NT2/D1 (cell line): ENCODE data around the gene XPNPEP2.

ENCODE experiments used
- SUZ12 ChIP-seq: IDR thresholded peaks from 2 replicates; pipeline ENCODE4 v1.6.1; 2011; ENCODE audit not compliant: insufficient read length, insufficient read depth; ENCODE audit errors: extremely low read depth
- ZNF274 ChIP-seq: IDR thresholded peaks from 2 replicates; pipeline ENCODE4 v1.6.1; 2011; ENCODE audit warnings: mild to moderate bottlenecking, low read depth, low read length

- no peak for TF ChIP-seq ZNF274
- TF ChIP-seq SUZ12: no peak
These were observed 59.7 kb downstream of the XPNPEP2 start for GRCh38 chrX:129798456-129798855.
